Keratinocyte (primary cell): ENCODE measurements around the gene HCRTR1. TPM values are rescaled to one million over a fixed set of nuclear protein-coding genes. Genes with fewer than 3 reads are reported as not detected.

ENCODE experiments used
- DNase-seq: peaks from one replicate; pipeline ENCODE4 v3.0.0-alpha.2; 2011; ENCODE audit warnings: low read depth, missing footprints, low spot score
- FAIRE-seq: peaks from 2 replicates; lab custom pipeline; 2011; peaks lifted over from hg19 to GRCh38; lab: Jason Lieb, UNC
- H2AFZ ChIP-seq: 2 replicates; pipeline ENCODE4 v1.6.0; 2012; ENCODE audit warnings: low read length, control low read depth, inconsistent platforms; ENCODE audit not compliant: control insufficient read depth
- H3K27ac ChIP-seq: 2 replicates; pipeline ENCODE4 v1.5.1; 2011; ENCODE audit warnings: low read length; ENCODE audit not compliant: control insufficient read depth, insufficient read depth
- H3K27me3 ChIP-seq: 3 replicates; pipeline ENCODE4 v1.6.0; 2011; ENCODE audit warnings: low read length; ENCODE audit not compliant: control insufficient read depth, insufficient read depth; ENCODE audit errors: extremely low read depth
- H3K36me3 ChIP-seq, 2 experiments: 2 replicates in 1 of 2; 3 replicates in 1 of 2; pipeline ENCODE4 v1.5.1; 2011; ENCODE audit warnings: low read length in 2 of 2, mild to moderate bottlenecking in 1 of 2; ENCODE audit not compliant: control insufficient read depth in 2 of 2, insufficient read depth in 2 of 2; ENCODE audit errors: extremely low read depth in 1 of 2
- H3K4me1 ChIP-seq: 3 replicates; pipeline ENCODE4 v1.5.1; 2011; ENCODE audit warnings: low read length; ENCODE audit not compliant: control insufficient read depth, insufficient read depth; ENCODE audit errors: extremely low read depth
- H3K4me2 ChIP-seq: 3 replicates; pipeline ENCODE4 v1.6.0; 2011; ENCODE audit warnings: low read depth, low read length; ENCODE audit not compliant: control insufficient read depth, insufficient read depth; ENCODE audit errors: extremely low read depth
- H3K4me3 ChIP-seq, 3 experiments: fragments of 200-600 bp in 1 of 3; sonication (generic) in 1 of 3; 2 replicates in 2 of 3; 3 replicates in 1 of 3; pipeline ENCODE4 v1.5.1; 2011 to 2016; ENCODE audit warnings: low read length in 3 of 3, mild to moderate bottlenecking in 3 of 3, control low read depth in 2 of 3, inconsistent platforms in 1 of 3, low read depth in 1 of 3, mixed read lengths in 1 of 3, mixed run types in 1 of 3, moderate library complexity in 1 of 3; ENCODE audit not compliant: control insufficient read depth in 2 of 3, insufficient read depth in 2 of 3; ENCODE audit errors: extremely low read depth in 1 of 3
- H3K79me2 ChIP-seq: 2 replicates; pipeline ENCODE4 v1.6.0; 2012; ENCODE audit warnings: low read length; ENCODE audit not compliant: control insufficient read depth, insufficient read depth
- H3K9ac ChIP-seq: 3 replicates; pipeline ENCODE4 v1.6.0; 2011; ENCODE audit warnings: low read length; ENCODE audit not compliant: control insufficient read depth, insufficient read depth; ENCODE audit errors: extremely low read depth
- H3K9me1 ChIP-seq: 3 replicates; pipeline ENCODE4 v1.6.0; 2011; ENCODE audit warnings: low read length; ENCODE audit not compliant: control insufficient read depth, insufficient read depth; ENCODE audit errors: extremely low read depth
- H3K9me3 ChIP-seq: 2 replicates; pipeline ENCODE4 v1.5.1; 2012; ENCODE audit warnings: low read depth, low read length; ENCODE audit not compliant: control insufficient read depth
- H4K20me1 ChIP-seq: 3 replicates; pipeline ENCODE4 v1.6.0; 2011; ENCODE audit warnings: low read length; ENCODE audit not compliant: control insufficient read depth, insufficient read depth; ENCODE audit errors: extremely low read depth
- EZH2 ChIP-seq: IDR thresholded peaks from one replicate; pipeline ENCODE4 v1.6.1; 2012; ENCODE audit warnings: inconsistent platforms, mild to moderate bottlenecking, low read length, moderate library complexity
- dilution Hi-C: fragments of 300-500 bp; cut with MboI; formaldehyde crosslinking; loops from one replicate; pipeline ENCODE4 v1.7.0; 2020; ENCODE audit warnings: low sequenced_read_pairs; ENCODE audit not compliant: extremely low pct_ligation_motif_present
- polyA plus RNA-seq, 5 experiments: library from polyadenylated mRNA; depleted of rRNA in 3 of 5; stranded (reverse) in 3 of 5; stranded (forward) in 1 of 5; unstranded in 1 of 5; fragments of >200 nt; gene quantifications; 1 replicate in 1 of 5; 2 replicates in 3 of 5; 3 replicates in 1 of 5; pipeline versions ENCODE4 v1.2.1 to v1.2.3, GENCODE V29; 2011 to 2012; ENCODE audit warnings: missing spikeins in 2 of 5, low read depth in 1 of 5, low replicate concordance in 1 of 5
- TF ChIP-seq, protein P1 (sequence below), 3 experiments: IDR thresholded peaks in 1 of 3; conservative IDR thresholded peaks in 1 of 3; optimal IDR thresholded peaks in 1 of 3; 2 replicates in 2 of 3; 3 replicates in 1 of 3; pipeline versions ENCODE3 to v1.5.1; 2011; ENCODE audit warnings: low read length in 3 of 3, mild to moderate bottlenecking in 3 of 3, moderate library complexity in 2 of 3, control low read depth in 1 of 3, inconsistent platforms in 1 of 3; ENCODE audit not compliant: insufficient read depth in 2 of 3; ENCODE audit errors: extremely low read depth in 1 of 3

The HCRTR1 gene
- polyA plus RNA-seq, 1 donor (not counting 4 experiments of a cell fraction or from before 2014, with no cell fraction given) = not detected

DNA sequence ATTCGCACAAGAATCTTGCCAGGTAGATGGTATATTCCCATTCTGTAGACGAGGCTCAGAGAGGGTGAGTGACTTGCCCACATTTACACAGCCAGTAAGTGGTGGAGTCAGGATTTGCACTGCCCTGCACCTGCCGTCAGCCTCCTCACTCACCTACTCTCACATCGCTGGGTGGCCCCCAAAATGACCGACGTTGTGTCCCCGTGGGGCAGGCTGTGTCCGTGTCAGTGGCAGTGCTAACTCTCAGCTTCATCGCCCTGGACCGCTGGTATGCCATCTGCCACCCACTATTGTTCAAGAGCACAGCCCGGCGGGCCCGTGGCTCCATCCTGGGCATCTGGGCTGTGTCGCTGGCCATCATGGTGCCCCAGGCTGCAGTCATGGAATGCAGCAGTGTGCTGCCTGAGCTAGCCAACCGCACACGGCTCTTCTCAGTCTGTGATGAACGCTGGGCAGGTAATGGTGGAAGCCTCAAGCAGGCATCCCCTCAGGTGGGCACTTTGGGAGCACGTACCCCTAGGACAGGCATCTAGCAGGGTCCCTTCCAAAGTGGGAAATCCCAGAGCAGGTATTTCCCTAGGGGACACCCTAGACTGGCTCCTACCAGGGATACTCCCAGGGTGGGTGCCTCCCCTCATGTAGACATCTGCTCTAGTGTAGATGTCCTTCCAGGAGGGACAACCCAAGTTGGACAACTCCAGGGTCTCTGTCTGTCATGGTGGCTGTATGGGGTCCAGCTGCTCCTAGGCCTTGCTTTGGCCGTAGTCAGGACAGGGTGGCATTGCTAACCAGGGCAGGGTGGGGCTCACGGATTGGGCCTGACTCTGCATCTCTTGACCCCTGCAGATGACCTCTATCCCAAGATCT, 3.4 kb downstream of the HCRTR1 start:
- no peak for TF ChIP-seq EZH2
- TF ChIP-seq, protein P1, sequence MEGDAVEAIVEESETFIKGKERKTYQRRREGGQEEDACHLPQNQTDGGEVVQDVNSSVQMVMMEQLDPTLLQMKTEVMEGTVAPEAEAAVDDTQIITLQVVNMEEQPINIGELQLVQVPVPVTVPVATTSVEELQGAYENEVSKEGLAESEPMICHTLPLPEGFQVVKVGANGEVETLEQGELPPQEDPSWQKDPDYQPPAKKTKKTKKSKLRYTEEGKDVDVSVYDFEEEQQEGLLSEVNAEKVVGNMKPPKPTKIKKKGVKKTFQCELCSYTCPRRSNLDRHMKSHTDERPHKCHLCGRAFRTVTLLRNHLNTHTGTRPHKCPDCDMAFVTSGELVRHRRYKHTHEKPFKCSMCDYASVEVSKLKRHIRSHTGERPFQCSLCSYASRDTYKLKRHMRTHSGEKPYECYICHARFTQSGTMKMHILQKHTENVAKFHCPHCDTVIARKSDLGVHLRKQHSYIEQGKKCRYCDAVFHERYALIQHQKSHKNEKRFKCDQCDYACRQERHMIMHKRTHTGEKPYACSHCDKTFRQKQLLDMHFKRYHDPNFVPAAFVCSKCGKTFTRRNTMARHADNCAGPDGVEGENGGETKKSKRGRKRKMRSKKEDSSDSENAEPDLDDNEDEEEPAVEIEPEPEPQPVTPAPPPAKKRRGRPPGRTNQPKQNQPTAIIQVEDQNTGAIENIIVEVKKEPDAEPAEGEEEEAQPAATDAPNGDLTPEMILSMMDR (optimal IDR thresholded peaks at IDR 0.05 in 1 of 3, IDR thresholded peaks at IDR 0.05 in 1 of 3, conservative IDR thresholded peaks at IDR 0.05 in 1 of 3; ENCODE audit: extremely low read depth in 1 of 3, insufficient read depth in 2 of 3, low read length in 3 of 3) = no peak
- dilution Hi-C loops = no loop called here
- Histone ChIP-seq H3K9me3 (no peaks in the 10 kb centered on the region), H3K4me2 (no peak overlapping the region), H3K27ac (no peak overlapping the region), H3K36me3 (no peaks in the 10 kb centered on the region), H2AFZ (no peak overlapping the region), H3K79me2 (no peaks in the 10 kb centered on the region), H3K27me3 (peaks cover 24% of the 10 kb centered on the region), H3K4me3 (no peak overlapping the region), H3K9ac (no peak overlapping the region), H3K4me1 (no peaks in the 10 kb centered on the region), H4K20me1 (no peaks in the 10 kb centered on the region), H3K9me1 (no peaks in the 10 kb centered on the region)
- no peak for FAIRE-seq
- no peak for DNase-seq

DNA sequence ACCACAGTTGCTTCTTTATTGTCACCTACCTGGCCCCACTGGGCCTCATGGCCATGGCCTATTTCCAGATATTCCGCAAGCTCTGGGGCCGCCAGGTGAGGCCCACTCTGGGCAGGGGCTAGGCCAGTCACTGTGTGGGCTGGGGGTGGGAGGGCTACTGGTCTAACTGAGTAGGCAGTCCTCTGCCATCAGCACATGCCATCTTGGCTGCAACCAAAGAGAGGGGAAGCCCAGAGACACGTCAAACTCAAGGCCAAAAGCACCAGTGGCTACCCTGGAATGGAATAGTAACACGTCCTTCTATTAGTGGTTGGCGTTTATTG, 4.0 kb downstream of the HCRTR1 start:
- Histone ChIP-seq H3K9ac (no peak overlapping the region), H3K4me2 (no peak overlapping the region), H3K27ac (no peak overlapping the region), H4K20me1 (no peaks in the 10 kb centered on the region), H3K4me1 (no peaks in the 10 kb centered on the region), H2AFZ (no peak overlapping the region), H3K9me1 (no peaks in the 10 kb centered on the region), H3K4me3 (no peak overlapping the region), H3K9me3 (no peaks in the 10 kb centered on the region), H3K79me2 (no peaks in the 10 kb centered on the region), H3K27me3 (peaks cover 21% of the 10 kb centered on the region), H3K36me3 (no peaks in the 10 kb centered on the region)
- no peak for FAIRE-seq
- no peak for DNase-seq
- dilution Hi-C loops = no loop called here
- TF ChIP-seq, protein P1 (optimal IDR thresholded peaks at IDR 0.05 in 1 of 3, IDR thresholded peaks at IDR 0.05 in 1 of 3, conservative IDR thresholded peaks at IDR 0.05 in 1 of 3; ENCODE audit: extremely low read depth in 1 of 3, insufficient read depth in 2 of 3, low read length in 3 of 3) = no peak
- TF ChIP-seq EZH2 = no peak
